Liver (tissue), 9 donors: ENCODE results near the gene HNRNPUL1. TPM values are rescaled to one million over a fixed set of nuclear protein-coding genes. Genes with fewer than 3 reads are reported as not detected.

ENCODE experiments used
- DNase-seq: peaks from one replicate; pipeline ENCODE4 v3.0.0-alpha.2; 2017; ENCODE audit warnings: low spot score
- H3K27ac ChIP-seq, 2 donors: one replicate each; pipeline ENCODE4 v1.7.0; 2013; ENCODE audit warnings: inconsistent platforms in 2 of 2, low read length in 2 of 2, control low read depth in 1 of 2, low read depth in 1 of 2, mild to moderate bottlenecking in 1 of 2
- H3K27me3 ChIP-seq, 4 donors: one replicate each; pipeline versions ENCODE4 v1.6.1 to v1.7.0; 2013; ENCODE audit warnings: low read length in 3 of 4, inconsistent platforms in 1 of 4, mild to moderate bottlenecking in 1 of 4, moderate library complexity in 1 of 4; ENCODE audit not compliant: control insufficient read depth in 4 of 4, insufficient read depth in 4 of 4
- H3K36me3 ChIP-seq, 4 donors: one replicate each; pipeline versions ENCODE4 v1.6.1 to v1.7.0; 2013; ENCODE audit warnings: low read length in 3 of 4, mild to moderate bottlenecking in 3 of 4, low read depth in 1 of 4, moderate library complexity in 1 of 4; ENCODE audit not compliant: control insufficient read depth in 4 of 4, insufficient read depth in 3 of 4
- H3K4me1 ChIP-seq, 4 donors: one replicate each; pipeline versions ENCODE4 v1.6.1 to v1.7.0; 2013; ENCODE audit warnings: low read length in 3 of 4, mild to moderate bottlenecking in 3 of 4, moderate library complexity in 1 of 4; ENCODE audit not compliant: control insufficient read depth in 4 of 4, insufficient read depth in 4 of 4
- H3K4me3 ChIP-seq, 3 donors: one replicate each; pipeline versions ENCODE4 v1.6.1 to v1.7.0; 2013; ENCODE audit warnings: low read length in 3 of 3, control low read depth in 1 of 3, low read depth in 1 of 3, mild to moderate bottlenecking in 1 of 3
- H3K9ac ChIP-seq, 2 donors: one replicate each; pipeline ENCODE4 v1.7.0; 2013; ENCODE audit warnings: low read length in 2 of 2, mild to moderate bottlenecking in 2 of 2, moderate library complexity in 2 of 2, control low read depth in 1 of 2, low read depth in 1 of 2
- H3K9me3 ChIP-seq, 4 donors: one replicate each; pipeline versions ENCODE4 v1.6.1 to v1.7.0; 2013; ENCODE audit warnings: low read length in 3 of 4; ENCODE audit not compliant: control insufficient read depth in 4 of 4
- ATF3 ChIP-seq: IDR thresholded peaks from 2 replicates; pipeline ENCODE4 v1.6.1; 2016; ENCODE audit warnings: antibody characterized with exemption
- EGR1 ChIP-seq, 2 donors: IDR thresholded peaks; 2 replicates each; pipeline ENCODE4 v1.6.1; 2016 to 2018; ENCODE audit warnings: antibody characterized with exemption in 2 of 2, low read depth in 2 of 2
- FOXA1 ChIP-seq: IDR thresholded peaks from 2 replicates; pipeline ENCODE4 v1.6.1; 2016; ENCODE audit warnings: antibody characterized with exemption
- FOXA2 ChIP-seq: IDR thresholded peaks from 2 replicates; pipeline ENCODE4 v1.6.1; 2016; ENCODE audit warnings: antibody characterized with exemption
- GABPA ChIP-seq, 2 donors: IDR thresholded peaks in 1 of 2; conservative IDR thresholded peaks in 1 of 2; 2 replicates each; pipeline ENCODE4 v1.6.1; 2016; ENCODE audit warnings: antibody characterized with exemption in 2 of 2, mild to moderate bottlenecking in 1 of 2, moderate library complexity in 1 of 2
- HNF4A ChIP-seq, 2 donors: conservative IDR thresholded peaks; 2 replicates each; pipeline ENCODE4 v1.6.1; 2016; ENCODE audit warnings: antibody characterized with exemption in 2 of 2, mild to moderate bottlenecking in 2 of 2
- HNF4G ChIP-seq: IDR thresholded peaks from 2 replicates; pipeline ENCODE4 v1.6.1; 2016; ENCODE audit warnings: antibody characterized with exemption
- MAX ChIP-seq: IDR thresholded peaks from 2 replicates; pipeline ENCODE4 v1.6.1; 2016; ENCODE audit warnings: antibody characterized with exemption
- NR2F2 ChIP-seq: IDR thresholded peaks from 2 replicates; pipeline ENCODE4 v1.6.1; 2016; ENCODE audit warnings: antibody characterized with exemption
- RXRA ChIP-seq, 2 donors: IDR thresholded peaks; 2 replicates each; pipeline ENCODE4 v1.6.1; 2017 to 2018; ENCODE audit warnings: antibody characterized with exemption in 2 of 2, mild to moderate bottlenecking in 1 of 2
- SP1 ChIP-seq: IDR thresholded peaks from 2 replicates; pipeline ENCODE4 v1.6.1; 2018; ENCODE audit warnings: antibody characterized with exemption, mild to moderate bottlenecking
- TAF1 ChIP-seq: conservative IDR thresholded peaks from 2 replicates; pipeline ENCODE4 v1.6.1; 2016; ENCODE audit warnings: antibody characterized with exemption, mild to moderate bottlenecking
- YY1 ChIP-seq: IDR thresholded peaks from 2 replicates; pipeline ENCODE4 v1.6.1; 2016; ENCODE audit warnings: antibody characterized with exemption, mild to moderate bottlenecking
- WGBS: extraction: QIAGEN DNeasy Blood & Tissue Kit; methylation state at CpG from one replicate; pipeline ENCODE4 v1.1.7; 2013; 5-methylcytosine and 5-hydroxymethylcytosine counted together
- polyA plus RNA-seq, 2 donors: library from polyadenylated mRNA; stranded (reverse) in 1 of 2; unstranded in 1 of 2; fragments of 200-250 nt in 1 of 2; fragments of >200 nt in 1 of 2; fragmentation: Nextera tagmentation in 1 of 2; extraction: Ambion mirVana in 1 of 2; gene quantifications; one replicate each; pipeline versions ENCODE4 v1.2.1 to v1.2.3, GENCODE V29; 2013 to 2015
- total RNA-seq, 2 donors: library from RNA; depleted of rRNA; stranded (reverse); fragments of >200 nt; gene quantifications; one replicate each; pipeline ENCODE4 v1.2.3, GENCODE V29; 2014
- donor health status: healthy.
- donor health status: healthy.
- donor health status: healthy.
- donor health status: healthy.
- donor health status: healthy.

HNRNPUL1 gene
- total and polyA plus RNA-seq, 4 donors = 34.9 to 80.2 (median 45.7) TPM

GRCh38 chr19:41218615-41219507 is 45.3 kb upstream of the HNRNPUL1 start, which contains the start of gene AXL:
TSS of gene AXL (plus strand) at chr19:41219223. CDS start at chr19:41219393, 170 bp downstream.
- Histone ChIP-seq H3K4me3 (peak within 1 kb of the TSS in 2 of 3 donors; percentile 30 to 43), H3K9me3 (no peaks in the 10 kb centered on the region), H3K27me3 (peaks cover 0 to 2% (median 0%) of the 10 kb centered on the region in 4 donors), H3K4me1 (peaks cover 0 to 2% (median 0%) of the 10 kb centered on the region in 4 donors), H3K9ac (no peak within 1 kb of the TSS), H3K36me3 (no peaks in the 10 kb centered on the region), H3K27ac (peak within 1 kb of the TSS; percentile 72 to 76)
- DNase-seq = peak; percentile 37
- TF ChIP-seq FOXA1 = no peak
- TF ChIP-seq HNF4G = no peak
- TF ChIP-seq EGR1 (IDR thresholded peaks at IDR 0.05; ENCODE audit: low read depth in 2 of 2) = no peak
- no peak for TF ChIP-seq ATF3
- TF ChIP-seq FOXA2 = no peak
- WGBS = 6% methylated on average over 32 of the region's 32 CpGs

- Histone ChIP-seq H3K27me3 (peaks cover 0 to 2% (median 0%) of the 10 kb centered on the region in 4 donors), H3K27ac (peak overlapping the region; percentile 72 to 76), H3K9me3 (no peaks in the 10 kb centered on the region), H3K9ac (no peak overlapping the region), H3K4me1 (peaks cover 0 to 2% (median 0%) of the 10 kb centered on the region in 4 donors), H3K4me3 (peak overlapping the region in 2 of 3 donors; percentile 30 to 43), H3K36me3 (no peaks in the 10 kb centered on the region)
- TF ChIP-seq FOXA1 (no peak), YY1 (no peak), NR2F2 (no peak), HNF4A (conservative IDR thresholded peaks at IDR 0.05) (no peak)
- no peak for DNase-seq
- WGBS = 23% methylated on average over 16 of the region's 16 CpGs
These were observed 44.1 kb upstream of the HNRNPUL1 start for GRCh38 chr19:41219924-41220567.

- DNase-seq = no peak
- Histone ChIP-seq H3K9ac (no peak overlapping the region), H3K4me3 (no peak overlapping the region), H3K4me1 (peaks cover 0 to 4% (median under 1%) of the 10 kb centered on the region in 4 donors), H3K27me3 (peaks cover 0 to 2% (median 0%) of the 10 kb centered on the region in 4 donors), H3K27ac (peak overlapping the region; percentile 72 to 76), H3K9me3 (no peaks in the 10 kb centered on the region), H3K36me3 (no peaks in the 10 kb centered on the region)
- TF ChIP-seq NR2F2 = no peak
- TF ChIP-seq MAX = no peak
- TF ChIP-seq FOXA1 = no peak
- no peak for TF ChIP-seq HNF4G
- TF ChIP-seq TAF1 = no peak
- no peak for TF ChIP-seq GABPA (IDR thresholded peaks at IDR 0.05 in 1 of 2, conservative IDR thresholded peaks at IDR 0.05 in 1 of 2)
- TF ChIP-seq RXRA (IDR thresholded peaks at IDR 0.05) = no peak
- no peak for TF ChIP-seq HNF4A (conservative IDR thresholded peaks at IDR 0.05)
- TF ChIP-seq SP1 = no peak
- no peak for TF ChIP-seq YY1
- no peak for TF ChIP-seq EGR1 (IDR thresholded peaks at IDR 0.05; ENCODE audit: low read depth in 2 of 2)
- WGBS = 48% methylated on average over 9 of the region's 9 CpGs
These were observed 43.4 kb upstream of the HNRNPUL1 start for GRCh38 chr19:41220811-41221210.
